ENCODE results near the gene RUNX1.

RUNX1 gene

GRCh38 chr21:35035581-35035980, 13.5 kb downstream of the RUNX1 start:
- no peak for DNase-seq

GRCh38 chr21:35035116-35035515, 14.0 kb downstream of the RUNX1 start:
- no peak for DNase-seq

- DNase-seq, result no peak
Measured at GRCh38 chr21:35034203-35034926, 14.7 kb downstream of the RUNX1 start.

- no peak for DNase-seq
Measured at GRCh38 chr21:35032474-35033263, 16.4 kb downstream of the RUNX1 start.

GRCh38 chr21:35028451-35028978, 20.6 kb downstream of the RUNX1 start:
- DNase-seq, result no peak

GRCh38 chr21:35027563-35028450, 21.3 kb downstream of the RUNX1 start:
- DNase-seq, result no peak

GRCh38 chr21:35026617-35027562, 22.2 kb downstream of the RUNX1 start:
- peak; percentile 45 for DNase-seq

GRCh38 chr21:35026153-35026500, 23.0 kb downstream of the RUNX1 start:
- DNase-seq, result no peak

GRCh38 chr21:35025206-35026152, 23.6 kb downstream of the RUNX1 start:
- DNase-seq, result no peak

GRCh38 chr21:35024513-35024912, 24.6 kb downstream of the RUNX1 start:
- no peak for DNase-seq

- DNase-seq, result no peak
Measured at GRCh38 chr21:35024071-35024420, 25.1 kb downstream of the RUNX1 start.

- DNase-seq, result no peak
Measured at GRCh38 chr21:35023396-35024070, 25.6 kb downstream of the RUNX1 start.

GRCh38 chr21:35021546-35021945, 27.6 kb downstream of the RUNX1 start:
- DNase-seq, result no peak

GRCh38 chr21:35020902-35021301, 28.2 kb downstream of the RUNX1 start:
- no peak for DNase-seq

- no peak for DNase-seq
Measured at GRCh38 chr21:35020436-35020835, 28.7 kb downstream of the RUNX1 start.

- DNase-seq, result no peak
Measured at GRCh38 chr21:35019631-35020032, 29.5 kb downstream of the RUNX1 start.

GRCh38 chr21:35017256-35017655, 31.8 kb downstream of the RUNX1 start:
- DNase-seq, result no peak

- DNase-seq, result no peak
Measured at GRCh38 chr21:35016517-35017188, 32.4 kb downstream of the RUNX1 start.

- DNase-seq, result no peak
Measured at GRCh38 chr21:35016071-35016470, 33.0 kb downstream of the RUNX1 start.
